Activated CD8-positive, alpha-beta T cell treated with anti-CD3 and anti-CD28 coated beads for 36 hours (primary cell): ENCODE data around the gene SP110. TPM values are rescaled to one million over a fixed set of nuclear protein-coding genes. Genes with fewer than 3 reads are reported as not detected.

Source experiments
- ATAC-seq: fragments of 200-7000 bp; cut with Tn5 transposase; one replicate; pipeline ENCODE4 v1.10.0; 2021; ENCODE audit warnings: mild to moderate bottlenecking, moderate library complexity
- CTCF ChIA-PET: fragments of 350-600 bp; sonication (Branson Sonifier 250); formaldehyde crosslinking; loops from one replicate; lab custom pipeline; 2021; ENCODE audit warnings: antibody characterized with exemption; lab: Charles Lee
- POLR2A ChIA-PET: fragments of 350-600 bp; sonication (Branson Sonifier 250); formaldehyde crosslinking; loops from one replicate; lab custom pipeline; 2021; ENCODE audit warnings: antibody characterized with exemption; lab: Charles Lee
- DNase-seq: peaks from one replicate; pipeline ENCODE4 v3.0.0-alpha.2; 2020
- H3K27ac Mint-ChIP-seq: one replicate; pipeline ENCODE4 v1.8.0; 2021; ENCODE audit warnings: mild to moderate bottlenecking, mixed read lengths
- H3K27me3 Mint-ChIP-seq: one replicate; pipeline ENCODE4 v1.8.0; 2021; ENCODE audit warnings: mixed read lengths
- H3K36me3 Mint-ChIP-seq: one replicate; pipeline ENCODE4 v1.8.0; 2021; ENCODE audit warnings: low read depth, mixed read lengths
- H3K4me1 Mint-ChIP-seq: one replicate; pipeline ENCODE4 v1.8.0; 2021; ENCODE audit warnings: low read depth, mixed read lengths
- H3K4me3 Mint-ChIP-seq: one replicate; pipeline ENCODE4 v1.8.0; 2021; ENCODE audit warnings: mild to moderate bottlenecking, moderate library complexity, mixed read lengths
- H3K9me3 Mint-ChIP-seq: one replicate; pipeline ENCODE4 v1.8.0; 2021; ENCODE audit warnings: mixed read lengths
- CTCF ChIP-seq: fragments of 200-600 bp; IDR thresholded peaks from one replicate; pipeline ENCODE4 v1.8.0; 2022; ENCODE audit warnings: antibody characterized with exemption, mild to moderate bottlenecking
- intact Hi-C: fragments of 100-400 bp; cut with micrococcal nuclease; formaldehyde crosslinking; loops from one replicate; pipeline ENCODE4 v1.10.0; 2022
- total RNA-seq, 2 experiments: library from RNA; stranded (reverse); gene quantifications; one replicate each; pipeline ENCODE4 v1.2.3, GENCODE V29; 2021

Gene SP110
- total RNA-seq, 2 experiments from 2014 or later: 67.0 to 69.4 TPM

- intact Hi-C loops: loop anchor here (5.0 kb wide), 1 partner anchor 96 kb away; the partner anchor contains the start of gene SLC16A14
- Mint-ChIP-seq H3K27me3 (no peaks in the 10 kb centered on the region), H3K4me3 (no peak overlapping the region), H3K9me3 (no peaks in the 10 kb centered on the region), H3K4me1 (peaks cover 2% of the 10 kb centered on the region), H3K27ac (no peak overlapping the region), H3K36me3 (peaks cover 10% of the 10 kb centered on the region)
- CTCF ChIA-PET: interaction anchor here (2.3 to 6.8 kb wide), 3 partner anchors 11 to 155 kb away, joined by 10 to 71 read pairs (median 23); partner anchors contain the start of gene SLC16A14
- POLR2A ChIA-PET: no interaction called here
- DNase-seq (no peak), ATAC-seq (no peak)
- TF ChIP-seq CTCF: no peak
These were observed 56.8 kb downstream of the SP110 start for GRCh38 chr2:230162981-230163380.

- Mint-ChIP-seq H3K27ac (no peak overlapping the region), H3K4me1 (peaks cover 2% of the 10 kb centered on the region), H3K4me3 (no peak overlapping the region), H3K9me3 (no peaks in the 10 kb centered on the region), H3K36me3 (no peaks in the 10 kb centered on the region), H3K27me3 (no peaks in the 10 kb centered on the region)
- ATAC-seq (no peak), DNase-seq (no peak)
- CTCF ChIA-PET: interaction anchor here (1.4 to 6.8 kb wide), 5 partner anchors 9 to 153 kb away, joined by 4 to 71 read pairs (median 23); partner anchors contain the start of gene SLC16A14
- POLR2A ChIA-PET: no interaction called here
- TF ChIP-seq CTCF: no peak
- intact Hi-C loops: loop anchor here (2.0 to 5.0 kb wide), 2 partner anchors 94 to 152 kb away; partner anchors contain the start of gene SLC16A14
These were observed 58.6 kb downstream of the SP110 start for GRCh38 chr2:230161184-230161583.

- peak; percentile 62 for ATAC-seq
- POLR2A ChIA-PET: interaction anchor here (1.4 kb wide), 1 partner anchor 10 kb away, joined by 4 read pairs; no protein-coding TSS in a partner anchor
- intact Hi-C loops: loop anchor here (2.0 to 5.0 kb wide), 2 partner anchors 93 to 151 kb away; partner anchors contain the start of gene SLC16A14
These were observed 59.6 kb downstream of the SP110 start for GRCh38 chr2:230160112-230160660.

GRCh38 chr2:230158468-230158867 lies 61.3 kb downstream of the SP110 start:
- peak; percentile 48 for DNase-seq
- no peaks in the 10 kb centered on the region for H3K27me3 Mint-ChIP-seq
- peak; percentile 40 for ATAC-seq
- H3K27ac Mint-ChIP-seq: no peak overlapping the region
- H3K36me3 Mint-ChIP-seq: no peaks in the 10 kb centered on the region
- ChIA-PET POLR2A (interaction anchor here (0.6 to 1.4 kb wide), 3 partner anchors 61 to 294 kb away, joined by 3 to 5 read pairs (median 5); partner anchors contain the start of gene SP110), CTCF (interaction anchor here (0.8 to 6.8 kb wide), 13 partner anchors 7 to 976 kb away, joined by 3 to 71 read pairs (median 6); partner anchors contain the start of gene SLC16A14)
- H3K9me3 Mint-ChIP-seq: no peaks in the 10 kb centered on the region
- peaks cover 12% of the 10 kb centered on the region for H3K4me1 Mint-ChIP-seq
- intact Hi-C loops: no loop called here
- no peak for TF ChIP-seq CTCF
- H3K4me3 Mint-ChIP-seq: no peak overlapping the region

More at GRCh38 chr2:230160112-230160660, 59.6 kb downstream of the SP110 start:
- Mint-ChIP-seq H3K4me1 (peaks cover 8% of the 10 kb centered on the region), H3K4me3 (no peak overlapping the region), H3K9me3 (no peaks in the 10 kb centered on the region), H3K27ac (no peak overlapping the region), H3K27me3 (no peaks in the 10 kb centered on the region), H3K36me3 (no peaks in the 10 kb centered on the region)
- DNase-seq: peak; percentile 61
- peak; percentile 92 for TF ChIP-seq CTCF
- CTCF ChIA-PET: interaction anchor here (0.7 to 6.8 kb wide), 26 partner anchors 9 to 581 kb away, joined by 3 to 71 read pairs (median 5); partner anchors contain the start of genes FBXO36, SLC16A14 and TRIP12
